BE2C (cell line): ENCODE measurements around the gene OXCT1.
A peak's percentile ranks its signal among the peaks of the same experiment; 100 is the strongest.

ENCODE experiments used
- DNase-seq: peaks from one replicate; pipeline ENCODE4 v3.0.0-alpha.2; 2020
- H3K27me3 ChIP-seq: fragments of 250-450 bp; sonication (Bioruptor Pico); 2 replicates; pipeline ENCODE4 v1.5.1; 2020; ENCODE audit warnings: mild to moderate bottlenecking
- H3K36me3 ChIP-seq: fragments of 250-450 bp; sonication (Bioruptor Pico); 2 replicates; pipeline ENCODE4 v1.5.1; 2020; ENCODE audit warnings: mild to moderate bottlenecking
- H3K4me1 ChIP-seq: fragments of 250-450 bp; sonication (Bioruptor Pico); 2 replicates; pipeline ENCODE4 v1.5.1; 2020
- H3K4me3 ChIP-seq: 2 replicates; pipeline ENCODE4 v1.5.1; 2011; ENCODE audit warnings: low read depth, low read length
- H3K9me3 ChIP-seq: fragments of 250-450 bp; sonication (Bioruptor Pico); 2 replicates; pipeline ENCODE4 v1.5.1; 2020
- CTCF ChIP-seq: IDR thresholded peaks from 2 replicates; pipeline ENCODE4 v1.5.1; 2012; ENCODE audit warnings: mild to moderate bottlenecking, low read depth, low read length

Gene OXCT1

GRCh38 chr5:41863871-41864486 lies 6.2 kb downstream of the OXCT1 start:
- H3K36me3 ChIP-seq = peaks cover 5% of the 10 kb centered on the region
- no peak for DNase-seq
- no peaks in the 10 kb centered on the region for H3K9me3 ChIP-seq
- H3K4me3 ChIP-seq = no peak overlapping the region
- H3K27me3 ChIP-seq = no peaks in the 10 kb centered on the region
- TF ChIP-seq CTCF = no peak
- peaks cover 2% of the 10 kb centered on the region; the same call in 1 of the 2 replicates for H3K4me1 ChIP-seq

GRCh38 chr5:41858890-41859289 lies 11.3 kb downstream of the OXCT1 start:
- Histone ChIP-seq H3K4me3 (no peak overlapping the region), H3K9me3 (no peaks in the 10 kb centered on the region), H3K27me3 (no peaks in the 10 kb centered on the region), H3K36me3 (peaks cover 5% of the 10 kb centered on the region), H3K4me1 (no peaks in the 10 kb centered on the region)
- no peak for DNase-seq
- TF ChIP-seq CTCF = no peak

GRCh38 chr5:41857989-41858388 lies 12.2 kb downstream of the OXCT1 start:
- Histone ChIP-seq H3K9me3 (no peaks in the 10 kb centered on the region), H3K4me3 (no peak overlapping the region), H3K36me3 (peaks cover 5% of the 10 kb centered on the region), H3K27me3 (no peaks in the 10 kb centered on the region), H3K4me1 (no peaks in the 10 kb centered on the region)
- no peak for DNase-seq
- no peak for TF ChIP-seq CTCF

GRCh38 chr5:41856644-41857491 lies 13.4 kb downstream of the OXCT1 start:
- TF ChIP-seq CTCF = peak; percentile 79
- H3K9me3 ChIP-seq = no peaks in the 10 kb centered on the region
- DNase-seq = peak; percentile 53
- H3K4me1 ChIP-seq = no peaks in the 10 kb centered on the region
- no peak overlapping the region for H3K4me3 ChIP-seq
- H3K27me3 ChIP-seq = no peaks in the 10 kb centered on the region
- peaks cover 12% of the 10 kb centered on the region for H3K36me3 ChIP-seq

GRCh38 chr5:41852293-41852692 lies 17.9 kb downstream of the OXCT1 start:
- DNase-seq = no peak
- H3K36me3 ChIP-seq = peaks cover 27% of the 10 kb centered on the region
- H3K4me3 ChIP-seq = no peak overlapping the region
- no peak for TF ChIP-seq CTCF
- no peaks in the 10 kb centered on the region for H3K9me3 ChIP-seq
- H3K27me3 ChIP-seq = no peaks in the 10 kb centered on the region
- no peaks in the 10 kb centered on the region for H3K4me1 ChIP-seq

- DNase-seq = no peak
- Histone ChIP-seq H3K27me3 (no peaks in the 10 kb centered on the region), H3K4me1 (no peaks in the 10 kb centered on the region), H3K4me3 (no peak overlapping the region), H3K36me3 (peaks cover 30% of the 10 kb centered on the region), H3K9me3 (no peaks in the 10 kb centered on the region)
- no peak for TF ChIP-seq CTCF
Measured at GRCh38 chr5:41851116-41851515, 19.1 kb downstream of the OXCT1 start.
